ENCODE measurements around the gene WDPCP.
"Not testable (repeated sequence)": the region's sequence is repeated elsewhere in the genome, so short reads cannot be mapped to it uniquely, and the experiment has no call there.

DNA sequence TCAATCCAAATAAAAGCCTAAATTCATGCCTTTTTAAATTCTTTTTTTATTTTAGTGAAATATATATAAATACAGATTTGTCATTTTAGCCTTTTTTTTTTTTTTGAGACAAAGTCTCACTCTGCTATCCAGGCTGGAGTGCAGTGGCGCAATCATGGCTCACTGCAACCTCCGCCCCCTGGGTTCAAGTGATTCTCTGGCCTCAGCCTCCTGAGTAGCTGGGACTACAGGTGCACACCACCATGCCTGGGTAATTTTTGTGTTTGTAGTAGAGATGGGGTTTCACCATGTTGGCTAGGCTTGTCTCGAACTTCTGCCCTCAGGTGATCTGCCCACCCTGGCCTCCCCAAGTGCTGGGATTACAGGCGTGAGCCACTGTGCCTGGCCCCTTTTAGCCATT lies 513.9 kb downstream of the WDPCP start:
- TF ChIP-seq CHD1 (IDR thresholded peaks at IDR 0.05; ENCODE audit: low read depth, low read length); EP300 (IDR thresholded peaks at IDR 0.05; ENCODE audit: borderline replicate concordance in 1 of 2, control insufficient read depth in 1 of 2, low read depth in 2 of 2, low read length in 2 of 2); EZH2 (IDR thresholded peaks at IDR 0.05; ENCODE audit: borderline replicate concordance, control insufficient read depth, low read depth, low read length); HCFC1 (IDR thresholded peaks at IDR 0.05; ENCODE audit: low read length); ZNF274 (IDR thresholded peaks at IDR 0.05; ENCODE audit: insufficient read depth, insufficient read length): not testable (repeated sequence)
- TF ChIP-seq, protein P1, sequence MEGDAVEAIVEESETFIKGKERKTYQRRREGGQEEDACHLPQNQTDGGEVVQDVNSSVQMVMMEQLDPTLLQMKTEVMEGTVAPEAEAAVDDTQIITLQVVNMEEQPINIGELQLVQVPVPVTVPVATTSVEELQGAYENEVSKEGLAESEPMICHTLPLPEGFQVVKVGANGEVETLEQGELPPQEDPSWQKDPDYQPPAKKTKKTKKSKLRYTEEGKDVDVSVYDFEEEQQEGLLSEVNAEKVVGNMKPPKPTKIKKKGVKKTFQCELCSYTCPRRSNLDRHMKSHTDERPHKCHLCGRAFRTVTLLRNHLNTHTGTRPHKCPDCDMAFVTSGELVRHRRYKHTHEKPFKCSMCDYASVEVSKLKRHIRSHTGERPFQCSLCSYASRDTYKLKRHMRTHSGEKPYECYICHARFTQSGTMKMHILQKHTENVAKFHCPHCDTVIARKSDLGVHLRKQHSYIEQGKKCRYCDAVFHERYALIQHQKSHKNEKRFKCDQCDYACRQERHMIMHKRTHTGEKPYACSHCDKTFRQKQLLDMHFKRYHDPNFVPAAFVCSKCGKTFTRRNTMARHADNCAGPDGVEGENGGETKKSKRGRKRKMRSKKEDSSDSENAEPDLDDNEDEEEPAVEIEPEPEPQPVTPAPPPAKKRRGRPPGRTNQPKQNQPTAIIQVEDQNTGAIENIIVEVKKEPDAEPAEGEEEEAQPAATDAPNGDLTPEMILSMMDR (IDR thresholded peaks at IDR 0.05 in 2 of 3, conservative IDR thresholded peaks at IDR 0.05 in 1 of 3; ENCODE audit: control insufficient read depth in 2 of 3, extremely low read depth in 1 of 3, insufficient read depth in 1 of 3, low read depth in 3 of 3, low read length in 3 of 3): not testable (repeated sequence)
